Kidney tubule cell (primary cell): Measurements from ENCODE around the gene DRC7.
A peak's percentile ranks its signal among the peaks of the same experiment; 100 is the strongest.
"Not testable (repeated sequence)": the region's sequence is repeated elsewhere in the genome, so short reads cannot be mapped to it uniquely, and the experiment has no call there.

Experiments used
- DNase-seq: peaks from one replicate; pipeline ENCODE4 v3.0.0-alpha.2; 2018; ENCODE audit warnings: low spot score

Gene DRC7

DNA sequence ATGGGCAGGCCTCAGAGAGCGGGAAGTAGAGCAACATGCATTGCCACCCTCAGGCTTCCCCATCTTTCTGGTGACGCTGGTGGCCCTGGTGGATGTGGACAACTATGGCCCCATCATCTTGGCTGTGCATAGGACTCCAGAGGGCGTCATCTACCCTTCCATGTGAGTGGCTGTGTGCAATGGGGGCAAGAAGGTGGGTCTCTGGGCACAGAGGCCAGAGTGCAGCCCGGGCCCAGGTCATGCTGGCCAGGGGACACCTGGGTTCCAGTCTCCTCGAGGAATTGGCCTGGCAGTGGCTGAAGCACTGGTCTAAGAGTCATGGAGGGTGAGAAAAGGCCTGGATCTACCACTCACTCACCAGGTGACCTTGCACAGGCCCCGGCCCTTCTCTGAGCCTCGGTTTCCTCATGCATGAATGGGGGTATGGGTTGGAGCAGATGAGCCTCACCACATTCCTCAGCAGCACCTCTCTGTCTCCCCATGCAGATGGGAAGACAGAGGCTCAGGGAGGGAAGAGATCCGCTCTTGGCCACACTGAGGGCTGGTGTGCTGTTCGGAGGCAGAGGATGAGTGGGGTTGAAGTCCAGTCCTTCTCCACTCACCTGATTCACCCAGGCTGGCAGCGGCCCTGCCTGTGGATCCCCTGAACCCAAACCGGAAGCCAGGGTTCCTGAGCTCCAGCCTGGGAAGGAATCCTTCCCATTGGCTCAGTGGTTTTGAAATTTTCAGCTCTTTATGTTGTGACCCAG is 33.7 kb upstream of the DRC7 start:
- DNase-seq = no peak

- DNase-seq = no peak
These were observed 33.1 kb upstream of the DRC7 start for GRCh38 chr16:57661510-57661909.

- no peak for DNase-seq
These were observed 32.4 kb upstream of the DRC7 start for GRCh38 chr16:57661936-57662906.

GRCh38 chr16:57663436-57663835 is 31.2 kb upstream of the DRC7 start:
- no peak for DNase-seq

DNA sequence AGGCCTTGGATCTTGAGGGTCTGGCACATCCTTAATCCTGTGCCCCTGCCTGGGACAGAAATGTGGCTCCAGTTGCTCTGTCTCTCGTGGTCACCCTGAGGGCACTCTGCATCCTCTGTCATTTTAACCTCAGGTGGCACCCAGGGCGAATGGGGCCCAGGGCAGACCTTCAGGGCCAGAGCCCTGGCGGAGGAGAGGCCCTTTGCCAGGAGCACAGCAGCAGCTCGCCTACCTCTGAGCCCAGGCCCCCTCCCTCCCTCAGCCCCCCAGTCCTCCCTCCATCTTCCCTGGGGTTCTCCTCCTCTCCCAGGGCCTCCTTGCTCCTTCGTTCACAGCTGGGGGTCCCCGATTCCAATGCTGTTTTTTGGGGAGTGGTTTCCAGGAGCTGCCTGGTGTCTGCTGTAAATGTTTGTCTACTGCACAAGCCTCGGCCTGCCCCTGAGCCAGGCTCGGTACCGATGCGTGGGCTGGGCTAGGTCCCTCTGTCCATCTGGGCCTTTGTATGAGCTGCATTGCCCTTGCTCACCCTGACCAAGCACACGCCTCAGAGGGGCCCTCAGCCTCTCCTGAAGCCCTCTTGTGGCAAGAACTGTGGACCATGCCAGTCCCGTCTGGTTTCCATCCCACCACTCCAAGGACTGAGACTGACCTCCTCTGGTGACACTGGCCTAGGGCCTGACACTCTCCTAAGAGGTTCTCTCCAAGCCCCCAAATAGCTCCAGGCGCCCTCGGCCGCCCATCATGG is 30.5 kb upstream of the DRC7 start:
- DNase-seq = no peak

GRCh38 chr16:57664662-57665025 is 30.0 kb upstream of the DRC7 start:
- DNase-seq = no peak

DNA sequence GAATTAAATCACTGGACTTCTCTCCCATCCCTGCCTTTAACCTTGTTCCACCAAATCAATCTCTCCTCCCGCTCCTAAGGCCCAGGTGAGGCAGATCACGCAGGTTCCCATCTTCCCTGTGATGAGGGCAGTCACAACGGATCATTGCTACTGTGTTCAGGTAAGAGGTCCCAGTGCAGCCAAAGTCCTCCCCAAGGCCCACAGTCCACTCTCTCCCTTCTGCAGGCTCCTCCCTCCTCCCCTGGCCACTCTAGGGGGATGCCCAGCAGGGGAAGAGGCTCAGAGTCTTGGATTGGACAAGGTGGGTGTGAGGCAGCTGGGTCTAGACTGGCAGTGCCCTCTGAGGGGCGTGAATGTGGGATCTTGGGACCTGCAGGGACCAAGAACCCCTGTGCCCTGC is 29.1 kb upstream of the DRC7 start:
- no peak for DNase-seq

- DNase-seq = no peak
These were observed 28.1 kb upstream of the DRC7 start for GRCh38 chr16:57666353-57667047.

DNA sequence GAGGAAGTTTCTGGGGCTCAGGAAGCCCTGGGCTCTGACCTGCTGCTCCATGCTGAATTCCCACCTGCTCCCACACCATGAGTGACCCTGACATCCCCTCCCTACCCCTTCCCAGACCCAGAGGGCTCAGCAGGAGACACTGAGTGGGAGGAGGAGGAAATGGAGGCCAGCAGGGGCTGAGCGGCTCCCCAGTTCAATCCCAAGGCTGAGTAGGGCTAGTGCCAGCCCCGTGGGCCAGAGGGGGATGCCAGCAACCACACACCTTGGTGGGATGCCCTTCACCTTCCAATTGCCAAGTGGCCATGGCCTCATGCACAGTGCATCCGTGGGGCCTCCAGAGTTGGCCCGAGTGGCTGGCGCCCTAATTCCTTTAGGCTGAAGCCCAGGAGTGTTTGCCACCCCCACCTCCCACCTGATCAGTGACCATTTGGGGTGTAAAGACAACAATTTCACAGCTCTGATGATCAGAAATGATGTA is 27.5 kb upstream of the DRC7 start:
- no peak for DNase-seq

GRCh38 chr16:57667526-57668262 is 26.9 kb upstream of the DRC7 start:
- peak; percentile 58 for DNase-seq

DNA sequence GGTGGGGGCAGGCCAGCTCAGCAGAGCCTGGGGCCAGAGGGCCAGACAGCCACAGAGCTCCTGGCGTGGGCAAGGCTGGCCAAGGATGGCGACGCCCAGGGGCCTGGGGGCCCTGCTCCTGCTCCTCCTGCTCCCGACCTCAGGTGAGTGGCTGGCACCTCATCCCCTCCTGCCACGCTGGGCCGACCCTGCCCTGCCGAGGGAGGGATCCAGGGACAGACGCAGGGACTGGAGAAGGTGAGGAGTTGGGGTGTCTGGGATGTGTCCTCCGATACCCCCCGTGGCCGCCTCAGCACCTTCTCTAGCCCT is 26.4 kb upstream of the DRC7 start, which contains the start of gene ADGRG3:
TSS of gene ADGRG3 (plus strand) at position 44 of the 309 bp plus-strand sequence. CDS start at position 86, 42 bp downstream.
- DNase-seq = no peak

GRCh38 chr16:57668630-57669475 is 25.8 kb upstream of the DRC7 start:
- no peak for DNase-seq

DNA sequence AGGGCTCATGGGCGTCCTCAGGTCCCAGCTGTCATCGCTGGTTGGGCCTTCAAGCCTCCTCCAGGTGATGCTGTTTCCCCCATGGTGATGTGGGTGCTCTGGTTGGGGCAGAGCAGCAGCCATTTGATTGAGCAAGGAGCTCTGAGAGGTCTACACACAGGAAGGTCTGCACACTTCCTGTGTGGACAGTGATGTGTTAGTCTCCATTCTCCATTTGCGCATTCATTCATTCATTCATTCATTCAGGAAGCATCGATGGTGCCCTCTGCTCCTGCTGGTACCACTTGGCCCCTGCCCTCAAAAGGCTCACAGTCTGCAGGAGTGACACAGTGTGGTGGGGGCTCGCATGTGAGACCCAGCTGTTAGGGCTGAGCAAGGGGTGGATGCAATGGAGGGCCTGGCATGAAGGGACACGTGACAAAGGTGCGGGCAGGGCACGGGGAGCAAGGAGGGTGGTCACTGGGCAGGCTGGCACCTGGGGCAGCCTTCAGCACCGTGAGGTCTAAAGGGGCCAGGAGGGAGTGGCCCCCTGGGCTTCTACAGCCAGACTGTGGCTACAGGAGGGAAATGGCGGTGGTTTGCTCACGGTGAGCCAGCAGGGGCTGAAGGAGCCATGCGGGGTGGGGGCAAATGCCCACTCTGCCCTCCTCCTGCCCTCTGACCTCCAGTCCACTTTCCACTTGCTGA is 25.0 kb upstream of the DRC7 start:
- no peak for DNase-seq

DNA sequence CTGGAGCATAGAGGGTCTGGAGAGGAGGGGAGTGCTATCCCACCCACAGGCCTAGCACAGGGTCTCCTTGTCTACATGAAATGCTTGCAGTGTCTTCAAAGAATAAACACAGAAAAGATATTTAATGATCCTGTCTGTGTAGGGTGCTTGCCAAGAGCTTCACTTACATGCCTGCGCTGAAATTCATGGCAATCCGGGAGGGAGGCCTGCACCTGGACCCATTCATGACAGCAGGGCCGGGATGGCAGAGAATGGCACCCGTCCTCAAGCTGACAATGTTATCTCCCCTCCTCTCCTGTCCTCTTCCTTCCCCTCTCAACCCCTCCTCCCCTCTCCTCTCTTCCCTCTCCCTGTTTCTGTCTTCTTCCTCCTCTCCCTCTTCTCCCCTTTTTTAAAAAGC is 24.4 kb upstream of the DRC7 start:
- DNase-seq = no peak

- not testable (repeated sequence) for DNase-seq
These were observed 23.2 kb upstream of the DRC7 start for GRCh38 chr16:57671451-57671850.

- DNase-seq = no peak
These were observed 22.2 kb upstream of the DRC7 start for GRCh38 chr16:57672416-57672815.

DNA sequence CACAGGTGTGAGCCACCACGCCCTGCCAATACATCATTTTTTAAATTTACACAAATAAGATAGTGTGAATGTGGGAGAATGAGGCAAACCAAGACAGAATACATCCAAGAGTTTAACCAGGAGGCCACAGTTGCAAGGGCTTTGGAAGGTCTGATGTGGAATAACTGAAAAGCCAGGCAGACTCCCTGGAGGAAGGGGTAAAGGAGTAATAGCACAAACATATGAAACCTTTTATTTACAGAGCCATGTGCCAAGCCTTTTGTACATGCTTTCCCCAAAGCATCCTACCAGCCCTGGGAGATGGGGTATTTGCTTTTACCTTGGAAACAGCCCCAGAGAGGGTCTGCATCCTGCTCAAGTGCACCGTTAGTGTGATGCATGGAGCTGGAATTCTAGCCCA is 21.8 kb upstream of the DRC7 start:
- no peak for DNase-seq

DNA sequence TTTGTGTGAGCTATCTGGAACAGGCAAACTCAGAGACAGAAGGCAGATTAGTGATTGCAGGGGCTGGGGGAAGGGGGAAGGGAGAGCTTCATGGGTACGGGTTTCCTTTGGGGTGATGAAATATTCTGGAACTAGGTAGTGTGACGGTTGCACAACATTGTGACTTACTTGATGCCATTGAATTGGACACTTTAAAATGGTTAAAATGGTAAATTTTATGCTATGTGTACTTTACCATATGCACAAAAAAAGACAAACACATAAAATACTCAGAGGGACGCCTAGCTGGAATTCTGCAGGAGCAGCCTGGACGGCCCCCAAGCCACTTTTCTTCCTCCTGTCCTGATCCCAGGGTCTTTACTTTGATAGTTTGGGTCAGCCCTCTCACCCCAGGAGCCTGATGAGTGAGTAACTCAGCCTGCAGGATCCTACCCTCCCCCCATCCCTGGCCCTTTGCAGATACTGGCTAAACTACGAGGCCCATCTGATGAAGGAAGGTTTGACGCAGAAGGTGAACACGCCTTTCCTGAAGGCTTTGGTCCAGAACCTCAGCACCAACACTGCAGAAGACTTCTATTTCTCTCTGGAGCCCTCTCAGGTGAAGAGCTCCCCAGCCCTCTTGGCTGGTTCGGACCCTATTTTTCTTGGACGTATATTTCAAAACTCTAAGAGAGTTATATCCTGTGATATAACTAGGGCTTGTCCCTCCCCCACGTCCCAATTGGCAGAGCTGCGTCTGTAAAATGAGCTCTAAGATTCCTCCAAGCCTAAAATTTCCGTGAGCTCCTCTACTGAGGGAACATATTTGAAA is 18.7 kb upstream of the DRC7 start:
- no peak for DNase-seq
